HEK293 (cell line): Measurements from ENCODE around the gene SLC2A11.

ENCODE experiments used
- MYNN ChIP-seq: fragments of 450-650 bp; formaldehyde crosslinking; IDR thresholded peaks from 2 replicates; pipeline ENCODE4 v1.5.1; 2016; ENCODE audit warnings: missing biosample characterization, missing genetic modification characterization, borderline replicate concordance
- ZBTB17 ChIP-seq: fragments of 450-650 bp; formaldehyde crosslinking; IDR thresholded peaks from 2 replicates; pipeline ENCODE4 v1.5.1; 2016; ENCODE audit warnings: missing biosample characterization, missing genetic modification characterization
- ZBTB20 ChIP-seq: fragments of 450-650 bp; formaldehyde crosslinking; IDR thresholded peaks from 2 replicates; pipeline ENCODE4 v1.5.1; 2016; ENCODE audit warnings: missing biosample characterization, missing genetic modification characterization
- ZNF133 ChIP-seq: fragments of 450-650 bp; formaldehyde crosslinking; IDR thresholded peaks from 2 replicates; pipeline ENCODE4 v1.5.1; 2016; ENCODE audit warnings: missing biosample characterization, missing genetic modification characterization
- ZNF354C ChIP-seq: fragments of 450-650 bp; formaldehyde crosslinking; IDR thresholded peaks from 2 replicates; pipeline ENCODE4 v1.5.1; 2016; ENCODE audit warnings: missing biosample characterization, missing genetic modification characterization, low read depth, borderline replicate concordance
- ZNF777 ChIP-seq: fragments of 450-650 bp; formaldehyde crosslinking; IDR thresholded peaks from 2 replicates; pipeline ENCODE4 v1.5.1; 2017; ENCODE audit warnings: missing biosample characterization, missing genetic modification characterization, borderline replicate concordance
- TF ChIP-seq, protein P1 (sequence below): fragments of 450-650 bp; formaldehyde crosslinking; IDR thresholded peaks from 2 replicates; pipeline ENCODE4 v1.5.1; 2016; ENCODE audit warnings: missing biosample characterization, missing genetic modification characterization

DNA sequence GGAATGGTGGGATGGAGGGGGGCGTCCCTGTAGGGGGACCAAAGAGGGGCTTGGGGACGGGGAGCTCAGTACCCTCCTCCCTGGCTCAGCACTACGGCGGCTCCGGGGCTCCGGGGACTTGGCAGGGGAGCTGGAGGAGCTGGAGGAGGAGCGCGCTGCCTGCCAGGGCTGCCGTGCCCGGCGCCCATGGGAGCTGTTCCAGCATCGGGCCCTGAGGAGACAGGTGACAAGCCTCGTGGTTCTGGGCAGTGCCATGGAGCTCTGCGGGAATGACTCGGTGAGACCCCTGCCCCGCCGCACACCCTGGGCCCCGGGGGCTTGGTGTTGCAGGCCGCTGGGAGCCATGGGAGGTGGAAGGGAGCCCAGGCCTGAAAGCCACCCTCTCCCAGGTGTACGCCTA, 24.7 kb downstream of the SLC2A11 start:
- TF ChIP-seq ZNF133 (tag by site-specific recombination) (no peak), ZNF354C (tag by site-specific recombination) (no peak), ZBTB17 (tag by site-specific recombination) (no peak), MYNN (no peak), ZBTB20 (tag by site-specific recombination) (no peak), ZNF777 (no peak)
- TF ChIP-seq, protein P1, sequence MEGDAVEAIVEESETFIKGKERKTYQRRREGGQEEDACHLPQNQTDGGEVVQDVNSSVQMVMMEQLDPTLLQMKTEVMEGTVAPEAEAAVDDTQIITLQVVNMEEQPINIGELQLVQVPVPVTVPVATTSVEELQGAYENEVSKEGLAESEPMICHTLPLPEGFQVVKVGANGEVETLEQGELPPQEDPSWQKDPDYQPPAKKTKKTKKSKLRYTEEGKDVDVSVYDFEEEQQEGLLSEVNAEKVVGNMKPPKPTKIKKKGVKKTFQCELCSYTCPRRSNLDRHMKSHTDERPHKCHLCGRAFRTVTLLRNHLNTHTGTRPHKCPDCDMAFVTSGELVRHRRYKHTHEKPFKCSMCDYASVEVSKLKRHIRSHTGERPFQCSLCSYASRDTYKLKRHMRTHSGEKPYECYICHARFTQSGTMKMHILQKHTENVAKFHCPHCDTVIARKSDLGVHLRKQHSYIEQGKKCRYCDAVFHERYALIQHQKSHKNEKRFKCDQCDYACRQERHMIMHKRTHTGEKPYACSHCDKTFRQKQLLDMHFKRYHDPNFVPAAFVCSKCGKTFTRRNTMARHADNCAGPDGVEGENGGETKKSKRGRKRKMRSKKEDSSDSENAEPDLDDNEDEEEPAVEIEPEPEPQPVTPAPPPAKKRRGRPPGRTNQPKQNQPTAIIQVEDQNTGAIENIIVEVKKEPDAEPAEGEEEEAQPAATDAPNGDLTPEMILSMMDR (tag by site-specific recombination), result no peak
